ENCODE results near the gene ANXA8L1. TPM values are rescaled to one million over a fixed set of nuclear protein-coding genes. Genes with fewer than 3 reads are reported as not detected.
"Not testable (repeated sequence)": the region's sequence is repeated elsewhere in the genome, so short reads cannot be mapped to it uniquely, and the experiment has no call there.

ANXA8L1 gene
- total RNA-seq, 1 experiment from 2014 or later: not detected

- peaks cover 3 to 18% of the 10 kb centered on the region in 2 experiments for H3K4me1 ChIP-seq (ENCODE audit: control insufficient read depth in 1 of 2, insufficient read depth in 2 of 2, low read length in 2 of 2)
- ATAC-seq: peak; percentile 71
- TF ChIP-seq EGR1 (IDR thresholded peaks at IDR 0.05; ENCODE audit: low read depth): 0 out of 2 replicates have a peak, but pooled peaks have one; percentile 30
- 0 out of 6 replicates have a peak, but pooled peaks of 1 of the 3 experiments have one; percentile 15 for TF ChIP-seq CTCF (IDR thresholded peaks at IDR 0.05 in 2 of 3, conservative IDR thresholded peaks at IDR 0.05 in 1 of 3; ENCODE audit: borderline replicate concordance in 1 of 3, insufficient read depth in 1 of 3, low read depth in 2 of 3, low read length in 2 of 3)
- H3K27ac ChIP-seq (ENCODE audit: low read depth, low read length); H3K79me2 ChIP-seq (ENCODE audit: insufficient read depth, low read length); POLR2A ChIA-PET; RAD21 ChIA-PET (ENCODE audit: low non-redundant PET in 1 of 2, low total read pairs in 2 of 2, uncharacterized antibody in 2 of 2, unreplicated experiment in 2 of 2); H2AFZ ChIP-seq (ENCODE audit: low read depth, low read length, poor library complexity, severe bottlenecking); H3K9me3 ChIP-seq (ENCODE audit: control insufficient read depth in 1 of 2, insufficient read depth in 1 of 2, low read depth in 1 of 2, low read length in 2 of 2); H3K9me2 ChIP-seq (ENCODE audit: insufficient read depth); H3K36me3 ChIP-seq (ENCODE audit: control insufficient read depth in 1 of 2, insufficient read depth in 2 of 2, low read length in 2 of 2); BruUV-seq (replicated peaks); intact Hi-C loops (cut with micrococcal nuclease); CTCF ChIA-PET; H4K20me1 ChIP-seq (ENCODE audit: insufficient read depth); H3K27me3 ChIP-seq (ENCODE audit: insufficient read depth, low read length): not testable (repeated sequence)
- peak overlapping the region; percentile 45 for H3K9ac ChIP-seq (ENCODE audit: low read length)
- peak overlapping the region; percentile 40 to 55 for H3K4me3 ChIP-seq (replicated peaks in 1 of 2; ENCODE audit: low read depth in 1 of 2, low read length in 2 of 2)
- peak; percentile 24 for DNase-seq (ENCODE audit: low read depth, low spot score)
- H3K4me2 ChIP-seq (ENCODE audit: low read length): peak overlapping the region; percentile 76
These were observed 22.8 kb downstream of the ANXA8L1 start for GRCh38 chr10:46398212-46398886.

DNA sequence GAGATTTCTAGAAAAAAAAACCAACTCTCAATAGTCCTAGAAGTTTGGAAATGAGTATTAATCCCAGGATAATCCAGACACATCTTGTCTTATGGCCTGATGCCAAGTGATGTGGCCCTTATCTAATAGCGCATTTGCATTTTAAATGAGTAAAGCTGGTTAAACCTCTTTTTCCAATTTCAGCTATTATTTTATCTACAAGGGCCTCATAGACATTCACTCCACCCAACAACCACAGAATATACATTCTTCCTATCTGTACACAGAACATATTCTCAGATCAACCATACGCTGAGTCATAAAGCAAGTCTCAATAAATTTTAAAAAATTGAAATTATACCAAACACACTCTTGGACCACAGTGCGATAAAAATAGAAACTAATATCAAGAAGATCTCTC, 34.0 kb downstream of the ANXA8L1 start:
- H2AFZ ChIP-seq (ENCODE audit: low read depth, low read length, poor library complexity, severe bottlenecking); H4K20me1 ChIP-seq (ENCODE audit: insufficient read depth); H3K9ac ChIP-seq (ENCODE audit: low read length); RAD21 ChIA-PET (ENCODE audit: low non-redundant PET in 1 of 2, low total read pairs in 2 of 2, uncharacterized antibody in 2 of 2, unreplicated experiment in 2 of 2); intact Hi-C loops (cut with micrococcal nuclease); CTCF ChIA-PET; H3K4me3 ChIP-seq (replicated peaks in 1 of 2; ENCODE audit: low read depth in 1 of 2, low read length in 2 of 2); H3K36me3 ChIP-seq (ENCODE audit: control insufficient read depth in 1 of 2, insufficient read depth in 2 of 2, low read length in 2 of 2); H3K79me2 ChIP-seq (ENCODE audit: insufficient read depth, low read length); POLR2A ChIA-PET; H3K4me1 ChIP-seq (ENCODE audit: control insufficient read depth in 1 of 2, insufficient read depth in 2 of 2, low read length in 2 of 2); H3K9me3 ChIP-seq (ENCODE audit: control insufficient read depth in 1 of 2, insufficient read depth in 1 of 2, low read depth in 1 of 2, low read length in 2 of 2); H3K9me2 ChIP-seq (ENCODE audit: insufficient read depth); H3K27ac ChIP-seq (ENCODE audit: low read depth, low read length); ATAC-seq; H3K4me2 ChIP-seq (ENCODE audit: low read length); BruUV-seq (replicated peaks); DNase-seq (ENCODE audit: low read depth, low spot score); H3K27me3 ChIP-seq (ENCODE audit: insufficient read depth, low read length): not testable (repeated sequence)

DNA sequence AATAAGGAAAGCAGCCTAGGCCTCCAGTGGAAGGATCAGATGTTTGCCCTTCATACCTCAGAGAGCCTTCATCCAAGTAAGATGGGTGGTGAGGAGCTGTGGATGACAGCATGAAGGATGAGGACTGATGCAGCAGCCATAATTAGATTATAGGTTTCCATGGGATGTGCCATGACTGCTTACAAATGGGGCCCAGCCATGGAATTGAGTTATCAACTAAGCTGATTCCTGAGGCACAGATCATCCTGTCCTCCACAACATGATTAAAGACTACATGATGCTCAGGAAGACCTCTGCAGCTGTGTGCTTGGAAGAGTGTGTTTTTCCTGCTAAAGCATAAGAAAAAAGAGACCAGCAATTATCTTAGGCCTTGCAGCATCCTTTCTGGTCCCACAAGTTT, 35.5 kb downstream of the ANXA8L1 start:
- H3K9me3 ChIP-seq (ENCODE audit: control insufficient read depth in 1 of 2, insufficient read depth in 1 of 2, low read depth in 1 of 2, low read length in 2 of 2); H3K36me3 ChIP-seq (ENCODE audit: control insufficient read depth in 1 of 2, insufficient read depth in 2 of 2, low read length in 2 of 2); H3K4me2 ChIP-seq (ENCODE audit: low read length); H4K20me1 ChIP-seq (ENCODE audit: insufficient read depth); CTCF ChIA-PET; RAD21 ChIA-PET (ENCODE audit: low non-redundant PET in 1 of 2, low total read pairs in 2 of 2, uncharacterized antibody in 2 of 2, unreplicated experiment in 2 of 2); H3K27me3 ChIP-seq (ENCODE audit: insufficient read depth, low read length); H3K27ac ChIP-seq (ENCODE audit: low read depth, low read length); H3K4me1 ChIP-seq (ENCODE audit: control insufficient read depth in 1 of 2, insufficient read depth in 2 of 2, low read length in 2 of 2); H3K4me3 ChIP-seq (replicated peaks in 1 of 2; ENCODE audit: low read depth in 1 of 2, low read length in 2 of 2); POLR2A ChIA-PET; BruUV-seq (replicated peaks); H3K79me2 ChIP-seq (ENCODE audit: insufficient read depth, low read length); H3K9ac ChIP-seq (ENCODE audit: low read length); DNase-seq (ENCODE audit: low read depth, low spot score); ATAC-seq; H3K9me2 ChIP-seq (ENCODE audit: insufficient read depth); intact Hi-C loops (cut with micrococcal nuclease); H2AFZ ChIP-seq (ENCODE audit: low read depth, low read length, poor library complexity, severe bottlenecking): not testable (repeated sequence)

- RAD21 ChIA-PET (ENCODE audit: low non-redundant PET in 1 of 2, low total read pairs in 2 of 2, uncharacterized antibody in 2 of 2, unreplicated experiment in 2 of 2); POLR2A ChIA-PET; H3K9me3 ChIP-seq (ENCODE audit: control insufficient read depth in 1 of 2, insufficient read depth in 1 of 2, low read depth in 1 of 2, low read length in 2 of 2); ATAC-seq; H2AFZ ChIP-seq (ENCODE audit: low read depth, low read length, poor library complexity, severe bottlenecking); DNase-seq (ENCODE audit: low read depth, low spot score); intact Hi-C loops (cut with micrococcal nuclease); H3K36me3 ChIP-seq (ENCODE audit: control insufficient read depth in 1 of 2, insufficient read depth in 2 of 2, low read length in 2 of 2); H3K9me2 ChIP-seq (ENCODE audit: insufficient read depth); H3K4me3 ChIP-seq (replicated peaks in 1 of 2; ENCODE audit: low read depth in 1 of 2, low read length in 2 of 2); H3K27ac ChIP-seq (ENCODE audit: low read depth, low read length); H3K27me3 ChIP-seq (ENCODE audit: insufficient read depth, low read length); H3K9ac ChIP-seq (ENCODE audit: low read length); H3K4me2 ChIP-seq (ENCODE audit: low read length); H3K4me1 ChIP-seq (ENCODE audit: control insufficient read depth in 1 of 2, insufficient read depth in 2 of 2, low read length in 2 of 2); H3K79me2 ChIP-seq (ENCODE audit: insufficient read depth, low read length); BruUV-seq (replicated peaks); H4K20me1 ChIP-seq (ENCODE audit: insufficient read depth); CTCF ChIA-PET: not testable (repeated sequence)
These were observed 37.1 kb downstream of the ANXA8L1 start for GRCh38 chr10:46412665-46413064.
